A549 (cell line): ENCODE results near the gene GRID2. TPM values are rescaled to one million over a fixed set of nuclear protein-coding genes. Genes with fewer than 3 reads are reported as not detected.

Experiments used
- ATAC-seq, 2 experiments: fragments of 200-7000 bp in 1 of 2; fragments of >200 bp in 1 of 2; cut with Nextera tagmentation in 1 of 2; cut with Tn5 transposase in 1 of 2; 3 replicates each; pipeline versions ENCODE4 v1.8.0 to v1.9.1; 2018 to 2020; ENCODE audit warnings: mild to moderate bottlenecking in 1 of 2, moderate library complexity in 1 of 2
- CTCF ChIA-PET: fragments of 300-600 bp; sonication (Branson Sonifier 250); formaldehyde crosslinking; extraction: SDS; loops from one replicate; lab custom pipeline; 2021; ENCODE audit warnings: antibody characterized with exemption, inconsistent platforms; lab: Yijun Ruan, JAX
- POLR2A ChIA-PET: fragments of 350-600 bp; formaldehyde crosslinking; extraction: SDS; loops from one replicate; lab custom pipeline; 2021; ENCODE audit warnings: antibody characterized with exemption, inconsistent platforms; lab: Yijun Ruan, JAX
- DNase-seq, 2 experiments: peaks; one replicate each; pipeline versions ENCODE4 v3.0.0 to v3.0.0-alpha.2; 2011 to 2016; ENCODE audit warnings: low read depth in 1 of 2, low spot score in 1 of 2
- FAIRE-seq: peaks from 2 replicates; lab custom pipeline; 2011; peaks lifted over from hg19 to GRCh38; lab: Jason Lieb, UNC
- H3K27ac ChIP-seq, 2 experiments: fragments of >200 bp; sonication (Bioruptor Twin); formaldehyde crosslinking; 3 replicates each; pipeline ENCODE4 v1.5.1; 2016 to 2017
- H3K4me1 ChIP-seq: fragments of >200 bp; sonication (Bioruptor Twin); formaldehyde crosslinking; 3 replicates; pipeline ENCODE4 v1.6.1; 2016
- H3K4me2 ChIP-seq: fragments of >200 bp; sonication (Bioruptor Twin); formaldehyde crosslinking; 3 replicates; pipeline ENCODE4 v1.6.1; 2016
- H3K4me3 ChIP-seq: fragments of >200 bp; sonication (Bioruptor Twin); formaldehyde crosslinking; 3 replicates; pipeline ENCODE4 v1.5.1; 2016
- H3K9me3 ChIP-seq: fragments of >200 bp; sonication (Bioruptor Twin); formaldehyde crosslinking; 3 replicates; pipeline ENCODE4 v1.6.1; 2016
- CEBPB ChIP-seq, 2 experiments: fragments of >200 bp in 1 of 2; sonication (Bioruptor Twin) in 1 of 2; formaldehyde crosslinking in 1 of 2; IDR thresholded peaks; 2 replicates each; pipeline ENCODE4 v1.6.1; 2012 to 2016
- EHMT2 ChIP-seq: fragments of 200-600 bp; sonication (generic); IDR thresholded peaks from 2 replicates; pipeline ENCODE4 v1.6.1; 2016; ENCODE audit warnings: antibody characterized with exemption, low read depth, mild to moderate bottlenecking, moderate library complexity
- ESRRA ChIP-seq: fragments of 150-350 bp; IDR thresholded peaks from 2 replicates; pipeline ENCODE4 v1.6.1; 2014; ENCODE audit warnings: mild to moderate bottlenecking, low read length, borderline replicate concordance
- FOSL2 ChIP-seq, 2 experiments: fragments of 450-650 bp in 1 of 2; fragments of >200 bp in 1 of 2; sonication (Bioruptor Twin) in 1 of 2; formaldehyde crosslinking; IDR thresholded peaks; 2 replicates each; pipeline versions ENCODE4 v1.5.0 to v1.6.1; 2016 to 2020; ENCODE audit warnings: mild to moderate bottlenecking in 1 of 2, moderate library complexity in 1 of 2
- GATA3 ChIP-seq: IDR thresholded peaks from 2 replicates; pipeline ENCODE4 v1.6.1; 2012; ENCODE audit warnings: borderline replicate concordance
- HDAC2 ChIP-seq: fragments of 200-600 bp; sonication (generic); IDR thresholded peaks from 2 replicates; pipeline ENCODE4 v1.6.1; 2016
- HOXA7 ChIP-seq: fragments of 250-450 bp; sonication (Bioruptor Pico); IDR thresholded peaks from 2 replicates; pipeline ENCODE4 v1.5.0; 2020; ENCODE audit warnings: mild to moderate bottlenecking, moderate library complexity
- HOXB13 ChIP-seq: fragments of 250-450 bp; sonication (Bioruptor Pico); IDR thresholded peaks from 2 replicates; pipeline ENCODE4 v1.5.0; 2020; ENCODE audit warnings: low read depth, mild to moderate bottlenecking, moderate library complexity
- HOXB5 ChIP-seq: fragments of 250-450 bp; sonication (Bioruptor Pico); IDR thresholded peaks from 2 replicates; pipeline ENCODE4 v1.5.0; 2020; ENCODE audit warnings: mild to moderate bottlenecking, moderate library complexity
- KDM1A ChIP-seq: fragments of 200-600 bp; sonication (generic); IDR thresholded peaks from 2 replicates; pipeline ENCODE4 v1.6.1; 2016; ENCODE audit warnings: low read depth, mild to moderate bottlenecking
- KDM5A ChIP-seq: fragments of 200-600 bp; sonication (generic); IDR thresholded peaks from 2 replicates; pipeline ENCODE4 v1.6.1; 2016; ENCODE audit warnings: antibody characterized with exemption, mild to moderate bottlenecking
- MYC ChIP-seq: IDR thresholded peaks from 2 replicates; pipeline ENCODE4 v1.6.1; 2012; ENCODE audit warnings: mild to moderate bottlenecking, inconsistent platforms, low read length, improper control_type of control experiment, borderline replicate concordance
- NFE2L2 ChIP-seq: fragments of 150-350 bp; conservative IDR thresholded peaks from 2 replicates; pipeline ENCODE4 v1.6.1; 2014; ENCODE audit warnings: low read length
- NPAS2 ChIP-seq: fragments of 250-450 bp; sonication (Bioruptor Pico); IDR thresholded peaks from 2 replicates; pipeline ENCODE4 v1.8.0; 2022; ENCODE audit warnings: mild to moderate bottlenecking, moderate library complexity, borderline replicate concordance
- NR3C1 ChIP-seq: fragments of >200 bp; sonication (Bioruptor Twin); formaldehyde crosslinking; IDR thresholded peaks from 3 replicates; pipeline ENCODE4 v1.6.1; 2017
- POLR2A ChIP-seq: IDR thresholded peaks from 2 replicates; pipeline ENCODE4 v1.6.1; 2012; ENCODE audit warnings: mild to moderate bottlenecking, low read length
- POLR2AphosphoS2 ChIP-seq: conservative IDR thresholded peaks from 2 replicates; pipeline ENCODE4 v1.6.1; 2012; ENCODE audit warnings: low read length, improper control_type of control experiment, inconsistent platforms
- RAD21 ChIP-seq, 2 experiments: fragments of >200 bp in 1 of 2; sonication (Bioruptor Twin) in 1 of 2; formaldehyde crosslinking in 1 of 2; IDR thresholded peaks in 1 of 2; conservative IDR thresholded peaks in 1 of 2; 2 replicates in 1 of 2; 3 replicates in 1 of 2; pipeline ENCODE4 v1.6.1; 2012 to 2018; ENCODE audit warnings: inconsistent platforms in 1 of 2
- RARB ChIP-seq: fragments of 250-450 bp; sonication (Bioruptor Pico); IDR thresholded peaks from 2 replicates; pipeline ENCODE4 v1.8.0; 2021; ENCODE audit warnings: mild to moderate bottlenecking, moderate library complexity
- RCOR1 ChIP-seq: fragments of 150-350 bp; IDR thresholded peaks from 2 replicates; pipeline ENCODE4 v1.6.1; 2014; ENCODE audit warnings: antibody characterized with exemption, low read length, low read depth
- RFX5 ChIP-seq: fragments of 450-650 bp; IDR thresholded peaks from 2 replicates; pipeline ENCODE4 v1.7.1; 2014; ENCODE audit warnings: antibody characterized with exemption, mild to moderate bottlenecking, moderate library complexity
- RNF2 ChIP-seq: fragments of 200-600 bp; sonication (generic); IDR thresholded peaks from 2 replicates; pipeline ENCODE4 v1.6.1; 2016; ENCODE audit warnings: low read depth, mild to moderate bottlenecking, antibody characterized with exemption, moderate library complexity, borderline replicate concordance
- SMC3 ChIP-seq: fragments of >200 bp; sonication (Bioruptor Twin); formaldehyde crosslinking; IDR thresholded peaks from 3 replicates; pipeline ENCODE4 v1.6.1; 2018; ENCODE audit warnings: inconsistent platforms
- SREBF2 ChIP-seq: fragments of 450-650 bp; IDR thresholded peaks from 2 replicates; pipeline ENCODE4 v1.6.1; 2014; ENCODE audit warnings: mild to moderate bottlenecking, moderate library complexity
- ZC3H11A ChIP-seq: fragments of 450-650 bp; IDR thresholded peaks from 2 replicates; pipeline ENCODE4 v1.6.1; 2014; ENCODE audit warnings: antibody characterized with exemption, mild to moderate bottlenecking
- ZFP36 ChIP-seq: fragments of 450-650 bp; IDR thresholded peaks from 2 replicates; pipeline ENCODE4 v1.6.1; 2014; ENCODE audit warnings: borderline replicate concordance; ENCODE audit not compliant: partially characterized antibody
- ZNF302 ChIP-seq: fragments of 250-450 bp; sonication (Bioruptor Pico); IDR thresholded peaks from 2 replicates; pipeline ENCODE4 v1.9.0; 2021; ENCODE audit warnings: inconsistent platforms, mild to moderate bottlenecking, moderate library complexity
- ZSCAN20 ChIP-seq: fragments of 250-450 bp; sonication (Bioruptor Pico); IDR thresholded peaks from 2 replicates; pipeline ENCODE4 v1.8.0; 2022; ENCODE audit warnings: mild to moderate bottlenecking, moderate library complexity
- WGBS: methylation state at CpG from one replicate; pipeline ENCODE4 v1.1.6; 2017; ENCODE audit errors: missing lambda C conversion rate; 5-methylcytosine and 5-hydroxymethylcytosine counted together
- polyA plus RNA-seq, 4 experiments: library from polyadenylated mRNA; depleted of rRNA in 3 of 4; stranded (reverse); fragments of >200 nt; fragmentation: RNase III in 1 of 4; extraction: RNeasy Plus Mini Kit Qiagen cat#74134 plus additional on column Dnase treatment in 1 of 4; gene quantifications; 2 replicates in 3 of 4; 3 replicates in 1 of 4; pipeline ENCODE4 v1.2.3, GENCODE V29; 2011 to 2017
- TF ChIP-seq, protein P1 (sequence below): fragments of 200-600 bp; sonication (generic); IDR thresholded peaks from 2 replicates; pipeline ENCODE4 v1.6.1; 2016; ENCODE audit warnings: antibody characterized with exemption, mild to moderate bottlenecking, moderate library complexity
- TF ChIP-seq, protein P2 (sequence below): IDR thresholded peaks from 2 replicates; pipeline ENCODE4 v1.6.1; 2012
- TF ChIP-seq, protein P3 (sequence below): fragments of 450-650 bp; IDR thresholded peaks from 2 replicates; pipeline ENCODE4 v1.6.1; 2014; ENCODE audit warnings: antibody characterized with exemption

GRID2 gene
- polyA plus RNA-seq, 2 of the 4 experiments (the other 2 are of a cell fraction) = not detected

- H3K27ac ChIP-seq = no peak overlapping the region
- no peak for FAIRE-seq
- CTCF ChIA-PET = no interaction called here
- TF ChIP-seq RARB = no peak
- TF ChIP-seq, all 56 proteins: peak for 0
- no peaks in the 10 kb centered on the region for H3K4me1 ChIP-seq
- no peak overlapping the region for H3K4me2 ChIP-seq
- H3K9me3 ChIP-seq = no peaks in the 10 kb centered on the region
- H3K4me3 ChIP-seq = no peak overlapping the region
- 3% methylated on average over 3 of the region's 3 CpGs for WGBS
- ATAC-seq (no peak), DNase-seq (no peak)
- POLR2A ChIA-PET = no interaction called here
These were observed 42.5 kb downstream of the GRID2 start for GRCh38 chr4:92346289-92346688.

- FAIRE-seq (no peak), DNase-seq (no peak), ATAC-seq (no peak)
- POLR2A ChIA-PET = no interaction called here
- CTCF ChIA-PET = interaction anchor here (0.6 kb wide), 1 partner anchor 508 kb away, joined by 3 read pairs; no protein-coding TSS in a partner anchor
- Histone ChIP-seq H3K27ac (no peak overlapping the region), H3K4me2 (no peak overlapping the region), H3K4me1 (no peaks in the 10 kb centered on the region), H3K9me3 (no peaks in the 10 kb centered on the region), H3K4me3 (no peak overlapping the region)
- no peak for TF ChIP-seq KDM5A
- TF ChIP-seq ZC3H11A = no peak
- no peak for TF ChIP-seq ZNF302
- no peak for TF ChIP-seq MYC
- no peak for TF ChIP-seq NPAS2 (CRISPR knock-in tag)
- no peak for TF ChIP-seq SMC3
- TF ChIP-seq NFE2L2 = no peak
- no peak for TF ChIP-seq GATA3
- TF ChIP-seq, protein P1, sequence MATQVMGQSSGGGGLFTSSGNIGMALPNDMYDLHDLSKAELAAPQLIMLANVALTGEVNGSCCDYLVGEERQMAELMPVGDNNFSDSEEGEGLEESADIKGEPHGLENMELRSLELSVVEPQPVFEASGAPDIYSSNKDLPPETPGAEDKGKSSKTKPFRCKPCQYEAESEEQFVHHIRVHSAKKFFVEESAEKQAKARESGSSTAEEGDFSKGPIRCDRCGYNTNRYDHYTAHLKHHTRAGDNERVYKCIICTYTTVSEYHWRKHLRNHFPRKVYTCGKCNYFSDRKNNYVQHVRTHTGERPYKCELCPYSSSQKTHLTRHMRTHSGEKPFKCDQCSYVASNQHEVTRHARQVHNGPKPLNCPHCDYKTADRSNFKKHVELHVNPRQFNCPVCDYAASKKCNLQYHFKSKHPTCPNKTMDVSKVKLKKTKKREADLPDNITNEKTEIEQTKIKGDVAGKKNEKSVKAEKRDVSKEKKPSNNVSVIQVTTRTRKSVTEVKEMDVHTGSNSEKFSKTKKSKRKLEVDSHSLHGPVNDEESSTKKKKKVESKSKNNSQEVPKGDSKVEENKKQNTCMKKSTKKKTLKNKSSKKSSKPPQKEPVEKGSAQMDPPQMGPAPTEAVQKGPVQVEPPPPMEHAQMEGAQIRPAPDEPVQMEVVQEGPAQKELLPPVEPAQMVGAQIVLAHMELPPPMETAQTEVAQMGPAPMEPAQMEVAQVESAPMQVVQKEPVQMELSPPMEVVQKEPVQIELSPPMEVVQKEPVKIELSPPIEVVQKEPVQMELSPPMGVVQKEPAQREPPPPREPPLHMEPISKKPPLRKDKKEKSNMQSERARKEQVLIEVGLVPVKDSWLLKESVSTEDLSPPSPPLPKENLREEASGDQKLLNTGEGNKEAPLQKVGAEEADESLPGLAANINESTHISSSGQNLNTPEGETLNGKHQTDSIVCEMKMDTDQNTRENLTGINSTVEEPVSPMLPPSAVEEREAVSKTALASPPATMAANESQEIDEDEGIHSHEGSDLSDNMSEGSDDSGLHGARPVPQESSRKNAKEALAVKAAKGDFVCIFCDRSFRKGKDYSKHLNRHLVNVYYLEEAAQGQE = no peak
- WGBS = 21% methylated on average over 2 of the region's 2 CpGs
These were observed 54.2 kb downstream of the GRID2 start for GRCh38 chr4:92357966-92358365.

GRCh38 chr4:92359491-92359890, 55.7 kb downstream of the GRID2 start:
- Histone ChIP-seq H3K4me2 (no peak overlapping the region), H3K9me3 (no peaks in the 10 kb centered on the region), H3K4me3 (no peak overlapping the region), H3K27ac (no peak overlapping the region), H3K4me1 (no peaks in the 10 kb centered on the region)
- no peak for TF ChIP-seq RFX5
- no peak for TF ChIP-seq RAD21 (conservative IDR thresholded peaks at IDR 0.05 in 1 of 2, IDR thresholded peaks at IDR 0.05 in 1 of 2)
- no peak for TF ChIP-seq ESRRA
- no peak for TF ChIP-seq HOXB13
- TF ChIP-seq ZSCAN20 (CRISPR knock-in tag) = no peak
- TF ChIP-seq HOXA7 (CRISPR knock-in tag) = no peak
- no peak for TF ChIP-seq SREBF2
- ChIA-PET CTCF (no interaction called here), POLR2A (no interaction called here)
- FAIRE-seq = no peak
- 0% methylated on average over 2 of the region's 2 CpGs for WGBS
- ATAC-seq = no peak
- DNase-seq = no peak

- ATAC-seq = no peak
- TF ChIP-seq FOSL2 (IDR thresholded peaks at IDR 0.05) (no peak), FOSL2 (CRISPR knock-in tag; IDR thresholded peaks at IDR 0.05) (no peak), KDM1A (no peak), NR3C1 (no peak), HDAC2 (no peak), ZFP36 (no peak), HOXB5 (CRISPR knock-in tag) (no peak), RNF2 (no peak), POLR2A (no peak), RCOR1 (no peak), SMC3 (no peak), CEBPB (IDR thresholded peaks at IDR 0.05) (no peak), POLR2AphosphoS2 (no peak), EHMT2 (no peak)
- TF ChIP-seq, protein P2, sequence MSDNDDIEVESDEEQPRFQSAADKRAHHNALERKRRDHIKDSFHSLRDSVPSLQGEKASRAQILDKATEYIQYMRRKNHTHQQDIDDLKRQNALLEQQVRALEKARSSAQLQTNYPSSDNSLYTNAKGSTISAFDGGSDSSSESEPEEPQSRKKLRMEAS = no peak
- TF ChIP-seq, protein P3, sequence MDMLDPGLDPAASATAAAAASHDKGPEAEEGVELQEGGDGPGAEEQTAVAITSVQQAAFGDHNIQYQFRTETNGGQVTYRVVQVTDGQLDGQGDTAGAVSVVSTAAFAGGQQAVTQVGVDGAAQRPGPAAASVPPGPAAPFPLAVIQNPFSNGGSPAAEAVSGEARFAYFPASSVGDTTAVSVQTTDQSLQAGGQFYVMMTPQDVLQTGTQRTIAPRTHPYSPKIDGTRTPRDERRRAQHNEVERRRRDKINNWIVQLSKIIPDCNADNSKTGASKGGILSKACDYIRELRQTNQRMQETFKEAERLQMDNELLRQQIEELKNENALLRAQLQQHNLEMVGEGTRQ = no peak
- TF ChIP-seq, all 56 proteins: peak for 0
- H3K4me2 ChIP-seq = no peak overlapping the region
- POLR2A ChIA-PET = no interaction called here
- H3K9me3 ChIP-seq = no peaks in the 10 kb centered on the region
- H3K4me3 ChIP-seq = no peak overlapping the region
- no peak for DNase-seq
- FAIRE-seq = no peak
- no peak overlapping the region for H3K27ac ChIP-seq
- CTCF ChIA-PET = no interaction called here
- no peaks in the 10 kb centered on the region for H3K4me1 ChIP-seq
These were observed 58.3 kb downstream of the GRID2 start for GRCh38 chr4:92362028-92362427.
